Inflammatory macrophage treated with lipopolysaccharide for 4 hours (primary cell): Measurements from ENCODE around the gene MCRIP2.

Experiments used
- DNase-seq: peaks from one replicate; pipeline ENCODE4 v3.0.0-alpha.2; 2020

Gene MCRIP2

GRCh38 chr16:633336-634050, 8.1 kb upstream of the MCRIP2 start:
- DNase-seq: no peak

GRCh38 chr16:634051-634670, 7.5 kb upstream of the MCRIP2 start:
- no peak for DNase-seq

GRCh38 chr16:634996-635395, 6.6 kb upstream of the MCRIP2 start:
- no peak for DNase-seq

GRCh38 chr16:635573-636205, 5.9 kb upstream of the MCRIP2 start:
- no peak for DNase-seq

GRCh38 chr16:636206-637080, 5.2 kb upstream of the MCRIP2 start, which contains the start of gene METTL26:
Gene METTL26, minus strand, starts transcription at chr16:636305. Its CDS starts 15 bp downstream, at chr16:636290.
- peak; percentile 94 for DNase-seq

GRCh38 chr16:637081-638018, 4.3 kb upstream of the MCRIP2 start:
- peak; percentile 87 for DNase-seq

GRCh38 chr16:638034-638543, 3.5 kb upstream of the MCRIP2 start:
- DNase-seq: no peak

- DNase-seq: no peak
These were observed 2.8 kb upstream of the MCRIP2 start for GRCh38 chr16:638836-639235.

GRCh38 chr16:640614-641013, 1.0 kb upstream of the MCRIP2 start:
- no peak for DNase-seq

- DNase-seq: peak; percentile 98
These were observed 791 bp downstream of the MCRIP2 start for GRCh38 chr16:642189-643049.

- no peak for DNase-seq
These were observed 1.4 kb downstream of the MCRIP2 start for GRCh38 chr16:643050-643368.

- DNase-seq: no peak
These were observed 2.9 kb downstream of the MCRIP2 start for GRCh38 chr16:644556-644955.

GRCh38 chr16:645852-646678, 4.4 kb downstream of the MCRIP2 start:
- no peak for DNase-seq

- DNase-seq: no peak
These were observed 5.1 kb downstream of the MCRIP2 start for GRCh38 chr16:646679-647172.

- no peak for DNase-seq
These were observed 5.7 kb downstream of the MCRIP2 start for GRCh38 chr16:647173-647902.

- DNase-seq: peak; percentile 49
These were observed 6.6 kb downstream of the MCRIP2 start for GRCh38 chr16:648071-648780.

- peak; percentile 94 for DNase-seq
These were observed 7.4 kb downstream of the MCRIP2 start, which contains the start of gene WDR90 for GRCh38 chr16:648781-649589. Gene WDR90, plus strand, starts transcription at chr16:649365. Its CDS starts 52 bp downstream, at chr16:649417.
